HEK293T (cell line): ENCODE measurements around the gene KYNU.

Experiments
- CTCF ChIA-PET: fragments of 350-600 bp; formaldehyde crosslinking; extraction: SDS; loops from one replicate; lab custom pipeline; 2021; ENCODE audit warnings: antibody characterized with exemption, inconsistent platforms; lab: Yijun Ruan, JAX
- POLR2A ChIA-PET: fragments of 350-600 bp; formaldehyde crosslinking; extraction: SDS; loops from one replicate; lab custom pipeline; 2020; ENCODE audit warnings: antibody characterized with exemption, inconsistent platforms; lab: Yijun Ruan, JAX
- DNase-seq: peaks from one replicate; pipeline ENCODE4 v3.0.0; 2012; ENCODE audit warnings: mixed read lengths; ENCODE audit errors: extremely low spot score
- ARNT ChIP-seq: fragments of 450-650 bp; IDR thresholded peaks from 2 replicates; pipeline ENCODE4 v1.6.1; 2017; ENCODE audit warnings: mild to moderate bottlenecking
- BHLHE40 ChIP-seq: fragments of 450-650 bp; IDR thresholded peaks from 2 replicates; pipeline ENCODE4 v1.6.1; 2016; ENCODE audit warnings: mild to moderate bottlenecking, moderate library complexity, borderline replicate concordance
- CTBP1 ChIP-seq: fragments of 450-650 bp; IDR thresholded peaks from 2 replicates; pipeline ENCODE4 v1.6.1; 2016; ENCODE audit warnings: borderline replicate concordance
- ELF4 ChIP-seq: fragments of 450-650 bp; IDR thresholded peaks from 2 replicates; pipeline ENCODE4 v1.6.1; 2017; ENCODE audit warnings: antibody characterized with exemption
- FOXA1 ChIP-seq: fragments of 450-650 bp; IDR thresholded peaks from 2 replicates; pipeline ENCODE4 v1.6.1; 2016; ENCODE audit warnings: mild to moderate bottlenecking
- FOXK2 ChIP-seq: fragments of 450-650 bp; IDR thresholded peaks from 2 replicates; pipeline ENCODE4 v1.6.1; 2016; ENCODE audit warnings: mild to moderate bottlenecking
- FOXM1 ChIP-seq: fragments of 450-650 bp; IDR thresholded peaks from 2 replicates; pipeline ENCODE4 v1.6.1; 2017; ENCODE audit warnings: mild to moderate bottlenecking, borderline replicate concordance
- HDGF ChIP-seq: fragments of 450-650 bp; IDR thresholded peaks from 2 replicates; pipeline ENCODE4 v1.6.1; 2017; ENCODE audit warnings: antibody characterized with exemption, borderline replicate concordance
- L3MBTL2 ChIP-seq: fragments of 450-650 bp; conservative IDR thresholded peaks from 2 replicates; pipeline ENCODE4 v1.6.1; 2016; ENCODE audit warnings: mild to moderate bottlenecking
- LEF1 ChIP-seq: fragments of 450-650 bp; IDR thresholded peaks from 2 replicates; pipeline ENCODE4 v1.6.1; 2017; ENCODE audit warnings: mild to moderate bottlenecking, borderline replicate concordance
- NFRKB ChIP-seq: fragments of 450-650 bp; IDR thresholded peaks from 2 replicates; pipeline ENCODE4 v1.6.1; 2016; ENCODE audit warnings: mild to moderate bottlenecking, moderate library complexity
- PKNOX1 ChIP-seq: fragments of 450-650 bp; IDR thresholded peaks from 2 replicates; pipeline ENCODE4 v1.6.1; 2016
- SP1 ChIP-seq: fragments of 450-650 bp; IDR thresholded peaks from 2 replicates; pipeline ENCODE4 v1.6.1; 2017
- SUZ12 ChIP-seq: fragments of 450-650 bp; IDR thresholded peaks from 2 replicates; pipeline ENCODE4 v1.6.1; 2016; ENCODE audit warnings: mild to moderate bottlenecking
- TARDBP ChIP-seq: fragments of 450-650 bp; IDR thresholded peaks from 2 replicates; pipeline ENCODE4 v1.6.1; 2016
- ZNF384 ChIP-seq: fragments of 450-650 bp; IDR thresholded peaks from 2 replicates; pipeline ENCODE4 v1.6.1; 2016

KYNU gene

GRCh38 chr2:142961202-142961601 lies 83.7 kb downstream of the KYNU start:
- TF ChIP-seq ELF4 (no peak), SP1 (no peak), BHLHE40 (no peak), CTBP1 (no peak), ARNT (no peak), FOXM1 (no peak), LEF1 (no peak), ZNF384 (no peak), FOXA1 (no peak), HDGF (no peak), TARDBP (no peak), SUZ12 (no peak), FOXK2 (no peak), NFRKB (no peak)
- no peak for DNase-seq
- ChIA-PET POLR2A (no interaction called here), CTCF (no interaction called here)

DNA sequence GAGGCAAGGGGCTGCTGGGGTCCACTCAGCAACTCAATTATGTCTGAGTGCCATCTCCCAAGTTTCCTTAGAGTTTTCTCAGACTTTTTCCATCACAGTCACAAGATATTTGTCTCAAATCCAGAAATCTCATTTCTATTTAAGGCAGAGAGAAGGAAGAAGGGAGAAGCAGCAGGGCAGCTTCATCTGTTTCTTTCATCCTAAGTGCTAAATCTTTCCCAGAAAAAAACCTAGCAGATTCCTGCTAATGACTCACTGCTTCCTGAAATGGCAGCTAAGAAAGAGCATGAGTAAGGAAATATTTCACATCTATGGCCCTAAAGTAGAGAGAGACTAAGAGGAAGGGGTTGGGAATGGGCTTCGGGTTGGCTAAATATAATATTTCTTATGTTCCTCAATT lies 88.0 kb downstream of the KYNU start:
- ChIA-PET CTCF (no interaction called here), POLR2A (no interaction called here)
- no peak for DNase-seq
- no peak for TF ChIP-seq FOXM1
- TF ChIP-seq SP1: no peak
- TF ChIP-seq FOXA1: no peak
- TF ChIP-seq FOXK2: no peak
- no peak for TF ChIP-seq SUZ12
- no peak for TF ChIP-seq TARDBP
- no peak for TF ChIP-seq CTBP1

DNA sequence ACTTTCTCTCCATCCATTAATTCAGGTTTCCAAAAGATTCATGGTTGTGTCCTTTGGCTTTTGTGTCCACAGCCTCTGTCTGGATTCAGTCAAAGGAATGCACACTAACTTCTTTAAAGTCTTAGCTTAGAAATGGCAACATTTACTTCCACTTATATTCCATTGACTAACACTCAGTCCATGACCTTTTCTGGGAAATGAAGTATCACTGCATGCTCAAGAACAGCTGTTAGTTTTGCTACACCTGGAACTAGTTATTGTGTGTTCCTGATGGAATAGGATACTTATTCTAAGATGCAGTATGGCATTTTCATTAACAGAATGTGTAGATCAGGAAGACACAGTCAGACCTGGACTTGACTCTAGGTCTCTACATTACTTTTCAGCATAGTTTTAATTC lies 88.8 kb downstream of the KYNU start:
- DNase-seq: no peak
- ChIA-PET CTCF (no interaction called here), POLR2A (no interaction called here)
- TF ChIP-seq LEF1: no peak
- TF ChIP-seq SUZ12: no peak

DNA sequence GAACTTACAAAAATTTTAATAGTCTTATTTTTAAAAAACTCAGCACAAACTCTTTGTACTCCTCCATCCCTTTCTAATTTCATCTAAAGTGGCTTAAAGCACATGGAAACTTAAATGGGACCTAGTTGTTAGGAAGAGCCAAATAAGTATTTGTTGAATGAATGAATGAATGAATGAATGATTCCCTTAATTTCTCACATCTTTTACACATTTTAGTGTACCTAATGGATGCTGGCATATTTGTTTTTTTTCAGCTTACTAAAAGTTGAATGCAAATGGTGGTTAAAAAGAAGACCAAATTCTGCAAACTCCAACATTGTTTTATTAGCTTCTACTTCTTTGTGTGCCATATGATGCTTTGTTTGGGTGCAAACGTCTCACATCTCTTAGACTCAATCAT lies 89.6 kb downstream of the KYNU start:
- CTCF ChIA-PET: no interaction called here
- DNase-seq: no peak

DNA sequence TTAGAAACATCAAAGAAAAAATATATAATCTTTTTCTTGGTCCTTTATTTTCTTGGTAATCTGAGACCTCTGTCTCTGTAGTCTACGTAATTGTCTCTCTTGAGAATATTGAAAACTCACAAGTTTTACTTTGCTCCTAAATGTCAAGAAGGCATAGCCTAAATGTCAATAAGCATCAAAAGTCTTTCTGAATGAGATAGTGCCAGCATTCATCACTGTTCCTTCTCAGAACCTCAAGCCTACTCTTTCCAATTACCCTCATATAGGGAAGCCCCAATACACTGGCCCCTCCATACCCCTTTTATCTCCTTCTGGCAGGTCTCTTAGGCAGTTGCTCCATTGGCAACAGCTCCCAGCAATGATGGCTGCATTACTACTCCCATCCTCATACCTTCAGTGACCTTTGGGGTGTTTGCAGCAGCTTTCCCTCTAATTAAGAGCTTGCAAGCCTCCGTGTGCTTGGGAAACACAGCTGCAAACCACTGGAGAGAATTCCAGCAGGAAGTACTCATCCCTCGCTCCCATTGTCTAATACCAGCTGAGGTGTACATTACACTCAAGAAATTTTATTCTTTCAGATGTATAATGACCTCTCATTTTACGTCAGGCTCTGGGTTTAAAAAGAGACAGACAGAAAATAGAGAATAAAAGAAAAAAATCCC lies 95.8 kb downstream of the KYNU start:
- CTCF ChIA-PET: no interaction called here
- no peak for DNase-seq
- POLR2A ChIA-PET: no interaction called here
- TF ChIP-seq TARDBP (no peak), NFRKB (no peak), BHLHE40 (no peak), ZNF384 (no peak), PKNOX1 (no peak)

More for the DNA sequence above, 89.6 kb downstream of the KYNU start:
- POLR2A ChIA-PET: no interaction called here
- TF ChIP-seq CTBP1 (no peak), PKNOX1 (no peak), NFRKB (no peak), FOXM1 (no peak), SP1 (no peak)

- DNase-seq: no peak
- ChIA-PET POLR2A (no interaction called here), CTCF (no interaction called here)
- TF ChIP-seq BHLHE40 (no peak), NFRKB (no peak), FOXM1 (no peak), ZNF384 (no peak), LEF1 (no peak)
Measured at GRCh38 chr2:142973822-142974207, 96.4 kb downstream of the KYNU start.

GRCh38 chr2:142974288-142975024 lies 97.0 kb downstream of the KYNU start:
- ChIA-PET POLR2A (no interaction called here), CTCF (interaction anchor here (0.5 kb wide), 1 partner anchor 249 kb away, joined by 3 read pairs; no protein-coding TSS in a partner anchor)
- no peak for DNase-seq
- no peak for TF ChIP-seq SUZ12
- no peak for TF ChIP-seq CTBP1
- no peak for TF ChIP-seq LEF1
- no peak for TF ChIP-seq BHLHE40
- TF ChIP-seq FOXK2: no peak
- TF ChIP-seq HDGF: no peak
- TF ChIP-seq SP1: no peak
- TF ChIP-seq ELF4: no peak
- TF ChIP-seq FOXM1: no peak
- TF ChIP-seq L3MBTL2: no peak
- TF ChIP-seq TARDBP: no peak
- TF ChIP-seq ARNT: no peak
- TF ChIP-seq PKNOX1: no peak
- TF ChIP-seq FOXA1: no peak
- TF ChIP-seq NFRKB: no peak
- no peak for TF ChIP-seq ZNF384
